H1 (cell line): ENCODE data around the gene ROBO4.

ENCODE experiments used
- ATF3 ChIP-seq: IDR thresholded peaks from 2 replicates; pipeline ENCODE4 v1.6.1; 2011; ENCODE audit warnings: low read depth, mild to moderate bottlenecking, low read length; ENCODE audit not compliant: insufficient read depth
- CTCF ChIP-seq, 3 experiments: IDR thresholded peaks; 1 replicate in 2 of 3; 2 replicates in 1 of 3; pipeline versions ENCODE4 v1.5.1 to v1.6.1; 2011; ENCODE audit warnings: low read length in 3 of 3, mild to moderate bottlenecking in 3 of 3, inconsistent platforms in 2 of 3, low read depth in 1 of 3, moderate library complexity in 1 of 3; ENCODE audit not compliant: insufficient read depth in 1 of 3; ENCODE audit errors: control extremely low read depth in 1 of 3
- JUN ChIP-seq: IDR thresholded peaks from 2 replicates; pipeline ENCODE4 v1.6.1; 2011; ENCODE audit warnings: low read depth, mild to moderate bottlenecking, improper control_type of control experiment, low read length
- POLR2AphosphoS5 ChIP-seq: IDR thresholded peaks from 2 replicates; pipeline ENCODE4 v1.6.1; 2011; ENCODE audit warnings: low read depth, low read length
- SIN3A ChIP-seq, 2 experiments: IDR thresholded peaks in 1 of 2; conservative IDR thresholded peaks in 1 of 2; 2 replicates each; pipeline ENCODE4 v1.6.1; 2011 to 2012; ENCODE audit warnings: low read length in 2 of 2, improper control_type of control experiment in 1 of 2, low read depth in 1 of 2, mild to moderate bottlenecking in 1 of 2
- TAF1 ChIP-seq: IDR thresholded peaks from 2 replicates; pipeline ENCODE4 v1.6.1; 2011; ENCODE audit warnings: mild to moderate bottlenecking, low read depth, low read length
- TBP ChIP-seq: IDR thresholded peaks from 2 replicates; pipeline ENCODE4 v1.6.1; 2011; ENCODE audit warnings: low read depth, low read length, improper control_type of control experiment

DNA sequence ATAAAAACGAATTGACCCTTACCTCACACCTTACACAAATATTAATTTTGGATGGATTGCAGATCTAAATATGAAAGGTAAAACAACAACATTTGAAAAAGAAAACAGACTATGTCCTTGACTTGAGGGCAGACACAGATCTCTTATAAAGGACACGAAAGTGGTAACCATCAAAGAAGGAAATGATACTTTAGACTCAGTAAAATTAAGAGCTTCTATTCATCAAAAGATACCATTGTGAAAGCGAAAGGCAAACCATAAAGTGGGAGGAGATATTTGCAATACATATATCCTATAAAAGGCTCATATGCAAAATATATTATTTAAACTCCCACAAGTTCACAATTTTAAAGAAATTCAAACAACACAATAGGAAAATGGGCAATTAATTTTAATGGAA lies 33.1 kb upstream of the ROBO4 start:
- TF ChIP-seq JUN (no peak), SIN3A (conservative IDR thresholded peaks at IDR 0.05 in 1 of 2, IDR thresholded peaks at IDR 0.05 in 1 of 2; ENCODE audit: low read depth in 1 of 2, low read length in 2 of 2) (no peak), TAF1 (no peak), POLR2AphosphoS5 (no peak), CTCF (IDR thresholded peaks at IDR 0.05; ENCODE audit: control extremely low read depth in 1 of 3, insufficient read depth in 1 of 3, low read depth in 1 of 3, low read length in 3 of 3) (no peak), TBP (no peak), ATF3 (no peak)
